HEK293 (cell line): Measurements from ENCODE around the gene ANTXR2.
"Not testable (repeated sequence)": the region's sequence is repeated elsewhere in the genome, so short reads cannot be mapped to it uniquely, and the experiment has no call there.

ENCODE experiments used
- CTCF ChIA-PET: fragments of 350-600 bp; formaldehyde crosslinking; extraction: SDS; loops from one replicate; lab custom pipeline; 2021; ENCODE audit warnings: antibody characterized with exemption; lab: Yijun Ruan, JAX
- POLR2A ChIA-PET: fragments of 300-600 bp; formaldehyde crosslinking; extraction: SDS; loops from one replicate; lab custom pipeline; 2020; ENCODE audit warnings: antibody characterized with exemption, inconsistent platforms; lab: Yijun Ruan, JAX
- H3K27ac ChIP-seq: fragments of 200-500 bp; sonication (Bioruptor generic); 2 replicates; pipeline ENCODE4 v1.5.1; 2014; ENCODE audit warnings: low read depth, low read length, control low read depth, inconsistent platforms; ENCODE audit errors: extremely low read depth
- H3K36me3 ChIP-seq, 2 experiments: fragments of 200-500 bp in 1 of 2; sonication (Bioruptor generic) in 1 of 2; 1 replicate in 1 of 2; 2 replicates in 1 of 2; pipeline ENCODE4 v1.5.1; 2014 to 2017; ENCODE audit warnings: inconsistent platforms in 2 of 2, low read length in 2 of 2; ENCODE audit not compliant: control insufficient read depth in 2 of 2, insufficient read depth in 1 of 2
- H3K4me1 ChIP-seq: fragments of 200-500 bp; sonication (Bioruptor generic); 2 replicates; pipeline ENCODE4 v1.5.1; 2014; ENCODE audit warnings: mild to moderate bottlenecking, low read length, inconsistent platforms; ENCODE audit not compliant: control insufficient read depth, insufficient read depth
- H3K4me3 ChIP-seq: 2 replicates; pipeline ENCODE4 v1.5.1; 2011; ENCODE audit warnings: low read depth, mild to moderate bottlenecking, control low read depth, low read length, moderate library complexity
- H3K9me3 ChIP-seq: fragments of 200-500 bp; sonication (Bioruptor generic); 2 replicates; pipeline ENCODE4 v1.5.1; 2014; ENCODE audit warnings: low read depth, low read length, inconsistent platforms; ENCODE audit not compliant: control insufficient read depth, insufficient read depth
- KLF7 ChIP-seq: fragments of 450-650 bp; formaldehyde crosslinking; IDR thresholded peaks from 2 replicates; pipeline ENCODE4 v1.5.1; 2016; ENCODE audit warnings: missing biosample characterization, missing genetic modification characterization, borderline replicate concordance
- PATZ1 ChIP-seq: fragments of 450-650 bp; formaldehyde crosslinking; IDR thresholded peaks from 2 replicates; pipeline ENCODE4 v1.5.1; 2016; ENCODE audit warnings: missing biosample characterization, missing genetic modification characterization
- PRDM2 ChIP-seq: fragments of 450-650 bp; formaldehyde crosslinking; IDR thresholded peaks from 2 replicates; pipeline ENCODE4 v1.5.1; 2016; ENCODE audit warnings: missing biosample characterization, missing genetic modification characterization, borderline replicate concordance
- SP3 ChIP-seq: fragments of 450-650 bp; formaldehyde crosslinking; IDR thresholded peaks from 2 replicates; pipeline ENCODE4 v1.5.1; 2016; ENCODE audit warnings: missing biosample characterization, missing genetic modification characterization
- SP7 ChIP-seq: fragments of 450-650 bp; formaldehyde crosslinking; IDR thresholded peaks from 2 replicates; pipeline ENCODE4 v1.5.1; 2016; ENCODE audit warnings: missing biosample characterization, missing genetic modification characterization
- ZBTB20 ChIP-seq: fragments of 450-650 bp; formaldehyde crosslinking; IDR thresholded peaks from 2 replicates; pipeline ENCODE4 v1.5.1; 2016; ENCODE audit warnings: missing biosample characterization, missing genetic modification characterization
- ZNF121 ChIP-seq: fragments of 450-650 bp; formaldehyde crosslinking; IDR thresholded peaks from 2 replicates; pipeline ENCODE4 v1.5.1; 2016; ENCODE audit warnings: missing biosample characterization, missing genetic modification characterization
- ZNF140 ChIP-seq: fragments of 450-650 bp; formaldehyde crosslinking; IDR thresholded peaks from 2 replicates; pipeline ENCODE4 v1.5.1; 2016; ENCODE audit warnings: missing biosample characterization, missing genetic modification characterization
- ZNF146 ChIP-seq: fragments of 450-650 bp; formaldehyde crosslinking; IDR thresholded peaks from 2 replicates; pipeline ENCODE4 v1.5.1; 2016; ENCODE audit warnings: missing biosample characterization, missing genetic modification characterization
- ZNF169 ChIP-seq: fragments of 450-650 bp; formaldehyde crosslinking; IDR thresholded peaks from 2 replicates; pipeline ENCODE4 v1.5.1; 2016; ENCODE audit warnings: missing biosample characterization, missing genetic modification characterization
- ZNF26 ChIP-seq: fragments of 450-650 bp; formaldehyde crosslinking; IDR thresholded peaks from 2 replicates; pipeline ENCODE4 v1.5.1; 2016; ENCODE audit warnings: missing biosample characterization, missing genetic modification characterization
- ZNF280C ChIP-seq: fragments of 450-650 bp; formaldehyde crosslinking; IDR thresholded peaks from 2 replicates; pipeline ENCODE4 v1.5.1; 2016; ENCODE audit warnings: missing biosample characterization, missing genetic modification characterization
- ZXDB ChIP-seq: fragments of 450-650 bp; formaldehyde crosslinking; IDR thresholded peaks from 2 replicates; pipeline ENCODE4 v1.5.1; 2016; ENCODE audit warnings: missing biosample characterization, missing genetic modification characterization

The ANTXR2 gene

GRCh38 chr4:79889026-79889425 lies 184.0 kb downstream of the ANTXR2 start:
- CTCF ChIA-PET, POLR2A ChIA-PET, H3K4me1 ChIP-seq, H3K9me3 ChIP-seq, H3K36me3 ChIP-seq, H3K27ac ChIP-seq, H3K4me3 ChIP-seq: not testable (repeated sequence)
- TF ChIP-seq ZNF146: peak; percentile 67; the same call in 1 of the 2 replicates

- Histone ChIP-seq H3K27ac (no peak overlapping the region), H3K9me3 (no peaks in the 10 kb centered on the region), H3K36me3 (no peaks in the 10 kb centered on the region), H3K4me3 (no peak overlapping the region), H3K4me1 (no peaks in the 10 kb centered on the region)
- ChIA-PET CTCF (no interaction called here), POLR2A (no interaction called here)
- no peak for TF ChIP-seq ZNF121 (tag by site-specific recombination)
- no peak for TF ChIP-seq SP3 (tag by site-specific recombination)
Measured at GRCh38 chr4:79886557-79886956, 186.5 kb downstream of the ANTXR2 start.

- CTCF ChIA-PET: no interaction called here
- Histone ChIP-seq H3K27ac (no peak overlapping the region), H3K9me3 (no peaks in the 10 kb centered on the region), H3K4me1 (no peaks in the 10 kb centered on the region), H3K36me3 (no peaks in the 10 kb centered on the region), H3K4me3 (no peak overlapping the region)
- no peak for TF ChIP-seq ZXDB (tag by site-specific recombination)
- POLR2A ChIA-PET: no interaction called here
Measured at GRCh38 chr4:79886021-79886420, 187.0 kb downstream of the ANTXR2 start.

GRCh38 chr4:79883290-79883689 lies 189.7 kb downstream of the ANTXR2 start:
- Histone ChIP-seq H3K4me3 (no peak overlapping the region), H3K4me1 (no peaks in the 10 kb centered on the region)
- no peak for TF ChIP-seq ZNF280C
- no peak for TF ChIP-seq ZBTB20 (tag by site-specific recombination)
- no peak for TF ChIP-seq PATZ1
- no peak for TF ChIP-seq ZNF140 (tag by site-specific recombination)
- TF ChIP-seq KLF7: no peak
- TF ChIP-seq ZNF26: no peak
- no peak for TF ChIP-seq PRDM2 (tag by site-specific recombination)
- TF ChIP-seq SP7 (tag by site-specific recombination): no peak
- TF ChIP-seq ZNF169 (tag by site-specific recombination): no peak
- TF ChIP-seq, all 188 proteins: peak for 0
- H3K9me3 ChIP-seq: no peaks in the 10 kb centered on the region
- no peak overlapping the region for H3K27ac ChIP-seq
- CTCF ChIA-PET: no interaction called here
- no peaks in the 10 kb centered on the region for H3K36me3 ChIP-seq
- POLR2A ChIA-PET: no interaction called here
